ENCODE data around the gene TTC3.
"Not testable (repeated sequence)": the region's sequence is repeated elsewhere in the genome, so short reads cannot be mapped to it uniquely, and the experiment has no call there.

Gene TTC3

GRCh38 chr21:37199057-37199924, 126.2 kb downstream of the TTC3 start:
- peak; percentile 65 for DNase-seq

GRCh38 chr21:37200641-37201480, 127.8 kb downstream of the TTC3 start:
- DNase-seq = no peak

GRCh38 chr21:37202221-37203110, 129.4 kb downstream of the TTC3 start:
- no peak for DNase-seq

- DNase-seq = no peak
These were observed 131.5 kb downstream of the TTC3 start for GRCh38 chr21:37204580-37204979.

GRCh38 chr21:37206496-37206895, 133.4 kb downstream of the TTC3 start:
- DNase-seq = no peak

- no peak for DNase-seq
These were observed 134.5 kb downstream of the TTC3 start for GRCh38 chr21:37207441-37208009.

- DNase-seq = no peak
These were observed 135.1 kb downstream of the TTC3 start for GRCh38 chr21:37208056-37208721.

- DNase-seq = no peak
These were observed 135.7 kb downstream of the TTC3 start for GRCh38 chr21:37208741-37209225.

GRCh38 chr21:37210130-37210529, 137.1 kb downstream of the TTC3 start:
- no peak for DNase-seq

GRCh38 chr21:37210799-37211198, 137.7 kb downstream of the TTC3 start:
- no peak for DNase-seq

GRCh38 chr21:37214952-37215351, 141.9 kb downstream of the TTC3 start:
- no peak for DNase-seq

- DNase-seq = no peak
These were observed 146.8 kb downstream of the TTC3 start for GRCh38 chr21:37219761-37220432.

GRCh38 chr21:37220433-37220980, 147.5 kb downstream of the TTC3 start:
- DNase-seq = no peak

- DNase-seq = peak; percentile 87
These were observed 148.1 kb downstream of the TTC3 start for GRCh38 chr21:37220981-37221664.

GRCh38 chr21:37222248-37222647, 149.2 kb downstream of the TTC3 start:
- DNase-seq = not testable (repeated sequence)

- DNase-seq = no peak
These were observed 150.8 kb downstream of the TTC3 start for GRCh38 chr21:37223804-37224345.

GRCh38 chr21:37224861-37225839, 152.1 kb downstream of the TTC3 start:
- DNase-seq = no peak
